Left lung (tissue), 10 donors: ENCODE measurements around the gene ZDBF2. TPM values are rescaled to one million over a fixed set of nuclear protein-coding genes. Genes with fewer than 3 reads are reported as not detected.
A peak's percentile ranks its signal among the peaks of the same experiment; 100 is the strongest.

Experiments used
- ATAC-seq: fragments of 200-7000 bp; cut with Tn5 transposase; one replicate; pipeline ENCODE4 v1.9.1; 2020; ENCODE audit warnings: moderate library complexity
- DNase-seq, 4 donors: peaks; one replicate each; pipeline ENCODE4 v3.0.0-alpha.2; 2013 to 2020
- H3K27ac ChIP-seq, 2 donors: fragments of 200-600 bp; sonication (generic) in 1 of 2; one replicate each; pipeline versions ENCODE4 v1.5.0 to v1.8.0; 2020 to 2021
- H3K27me3 ChIP-seq, 2 donors: fragments of 200-600 bp; sonication (generic) in 1 of 2; one replicate each; pipeline versions ENCODE4 v1.5.0 to v1.8.0; 2020 to 2021
- H3K36me3 ChIP-seq, 2 donors: fragments of 200-600 bp; sonication (generic) in 1 of 2; one replicate each; pipeline versions ENCODE4 v1.5.0 to v1.8.0; 2020 to 2021
- H3K4me1 ChIP-seq, 2 donors: fragments of 200-600 bp; one replicate each; pipeline ENCODE4 v1.8.0; 2021
- H3K4me3 ChIP-seq, 2 donors: fragments of 200-600 bp; sonication (generic) in 1 of 2; one replicate each; pipeline versions ENCODE4 v1.5.0 to v1.8.0; 2020 to 2021; ENCODE audit warnings: mild to moderate bottlenecking in 1 of 2
- H3K9me3 ChIP-seq, 2 donors: fragments of 200-600 bp; sonication (generic) in 1 of 2; one replicate each; pipeline versions ENCODE4 v1.5.0 to v1.8.0; 2020 to 2021
- CTCF ChIP-seq, 2 donors: fragments of 200-600 bp; sonication (generic) in 1 of 2; IDR thresholded peaks; one replicate each; pipeline versions ENCODE4 v1.5.0 to v1.8.0; 2021; ENCODE audit warnings: antibody characterized with exemption in 2 of 2
- intact Hi-C, 2 donors: fragments of 100-400 bp; cut with DNase I; formaldehyde crosslinking; loops; one replicate each; pipeline versions ENCODE4 v1.11.2 to v1.14.2; 2022
- polyA plus RNA-seq, 6 donors: library from polyadenylated mRNA; unstranded; fragments of 120-200 nt; gene quantifications; one replicate each; pipeline ENCODE4 v1.2.1, GENCODE V29; 2013; ENCODE audit not compliant: insufficient read length in 6 of 6
- total RNA-seq, 2 donors: library from RNA; stranded (reverse); fragmentation: NEBNext Ultra II Directional; extraction: Animal tissue kit (Norgen Biotek cat#: 25700); gene quantifications; one replicate each; pipeline ENCODE4 v1.2.1, GENCODE V29; 2021
- donor health status: DM: no; HTN: yes; CAD: no.
- donor health status: DM: no; HTN: no; CAD: no.

The ZDBF2 gene
- total and polyA plus RNA-seq, 8 donors: 5.3 to 8.8 (median 6.8) TPM

DNA sequence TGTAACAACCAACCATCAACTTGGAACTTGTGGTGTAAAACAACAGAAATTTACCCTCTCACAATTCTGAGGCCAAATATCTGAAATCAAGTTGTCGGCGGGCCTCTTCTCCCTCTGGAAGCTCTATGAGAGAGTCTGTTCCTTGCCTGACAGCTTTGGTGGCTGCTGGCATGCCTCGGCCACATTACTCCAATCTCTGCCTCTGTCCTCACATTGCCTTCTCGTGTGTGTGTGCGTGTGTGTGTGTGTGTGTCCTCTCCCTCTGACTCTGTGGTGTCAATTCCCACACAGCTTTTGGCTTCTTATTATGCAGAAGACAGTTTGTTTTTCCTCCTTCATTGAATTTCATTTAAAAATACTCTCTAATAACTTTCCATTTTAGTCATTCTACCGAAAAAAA lies 50.4 kb downstream of the ZDBF2 start:
- ATAC-seq: no peak

DNA sequence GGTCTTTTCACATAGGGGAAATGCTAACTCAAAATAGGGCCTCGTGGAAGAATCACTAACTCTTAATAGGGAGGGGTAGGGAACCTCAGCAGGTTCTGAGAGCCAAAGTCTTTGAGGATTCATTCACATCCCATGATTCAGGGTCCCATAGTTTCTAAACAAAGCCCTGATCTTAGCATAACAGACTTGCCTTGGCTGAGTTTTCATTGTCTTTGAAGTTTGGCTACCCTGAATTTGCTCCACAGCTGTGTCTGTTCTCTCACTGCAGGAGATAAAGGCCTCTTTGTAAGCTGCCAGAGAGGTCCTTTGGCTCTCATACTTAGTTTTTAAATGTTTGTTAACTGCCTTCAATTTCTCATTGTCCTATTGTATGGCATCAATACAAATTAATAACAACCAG lies 54.5 kb downstream of the ZDBF2 start:
- intact Hi-C loops: no loop called here
- ATAC-seq: no peak
- peak in 1 of 4 donors; percentile 1 for DNase-seq
- no peak for TF ChIP-seq CTCF (IDR thresholded peaks at IDR 0.05)
- no peaks in the 10 kb centered on the region for H3K4me1 ChIP-seq
- no peak overlapping the region for H3K27ac ChIP-seq
- H3K36me3 ChIP-seq: no peaks in the 10 kb centered on the region
- no peak overlapping the region for H3K4me3 ChIP-seq
- no peaks in the 10 kb centered on the region for H3K27me3 ChIP-seq
- no peaks in the 10 kb centered on the region for H3K9me3 ChIP-seq

More for the DNA sequence above, 50.4 kb downstream of the ZDBF2 start:
- no peaks in the 10 kb centered on the region for H3K4me1 ChIP-seq
- H3K9me3 ChIP-seq: peaks cover 0 to under 1% of the 10 kb centered on the region in 2 donors
- intact Hi-C loops: no loop called here
- H3K27me3 ChIP-seq: no peaks in the 10 kb centered on the region
- no peak for DNase-seq
- H3K27ac ChIP-seq: no peak overlapping the region
- no peak overlapping the region for H3K4me3 ChIP-seq
- no peak for TF ChIP-seq CTCF (IDR thresholded peaks at IDR 0.05)
- no peaks in the 10 kb centered on the region for H3K36me3 ChIP-seq

GRCh38 chr2:206336861-206337260 lies 62.4 kb downstream of the ZDBF2 start:
- no peak for TF ChIP-seq CTCF (IDR thresholded peaks at IDR 0.05)
- Histone ChIP-seq H3K36me3 (no peaks in the 10 kb centered on the region), H3K27ac (no peak overlapping the region), H3K9me3 (no peaks in the 10 kb centered on the region), H3K4me1 (no peaks in the 10 kb centered on the region), H3K4me3 (no peak overlapping the region), H3K27me3 (no peaks in the 10 kb centered on the region)
- ATAC-seq (no peak), DNase-seq (no peak)
- intact Hi-C loops: no loop called here

GRCh38 chr2:206337956-206338355 lies 63.5 kb downstream of the ZDBF2 start:
- H3K4me1 ChIP-seq: no peaks in the 10 kb centered on the region
- TF ChIP-seq CTCF (IDR thresholded peaks at IDR 0.05): no peak
- no peak overlapping the region for H3K4me3 ChIP-seq
- ATAC-seq: no peak
- peak in 2 of 4 donors; percentile 52 to 63 for DNase-seq
- H3K9me3 ChIP-seq: no peaks in the 10 kb centered on the region
- H3K27ac ChIP-seq: no peak overlapping the region
- intact Hi-C loops: no loop called here
- no peaks in the 10 kb centered on the region for H3K27me3 ChIP-seq
- H3K36me3 ChIP-seq: no peaks in the 10 kb centered on the region

DNA sequence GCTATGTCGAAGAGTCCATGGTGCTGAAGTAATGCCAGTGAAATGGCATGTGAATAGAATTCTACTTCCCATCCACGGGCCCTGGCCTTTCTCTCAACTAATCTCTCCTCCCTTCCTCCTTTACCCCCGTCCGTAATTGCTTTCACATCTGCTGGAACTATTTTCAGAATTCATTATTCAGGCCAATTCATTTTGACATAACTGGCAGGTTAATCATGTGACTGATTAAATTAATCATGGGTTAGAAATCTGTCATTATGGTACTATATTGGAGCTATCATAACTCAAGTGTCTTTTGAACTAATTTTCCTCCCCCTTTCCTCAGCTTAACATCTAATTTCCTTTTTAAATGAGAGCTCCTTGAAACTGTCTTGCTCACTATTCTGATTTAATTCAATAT lies 66.9 kb downstream of the ZDBF2 start:
- Histone ChIP-seq H3K36me3 (no peaks in the 10 kb centered on the region), H3K9me3 (no peaks in the 10 kb centered on the region), H3K27ac (no peak overlapping the region), H3K4me3 (no peak overlapping the region), H3K27me3 (no peaks in the 10 kb centered on the region), H3K4me1 (no peaks in the 10 kb centered on the region)
- intact Hi-C loops: no loop called here
- no peak for DNase-seq
- no peak for TF ChIP-seq CTCF (IDR thresholded peaks at IDR 0.05)
- no peak for ATAC-seq
